ENCODE results near the gene PTPRK. TPM values are rescaled to one million over a fixed set of nuclear protein-coding genes. Genes with fewer than 3 reads are reported as not detected.

The PTPRK gene
- total RNA-seq, 1 experiment from 2014 or later, result 53.8 TPM

DNA sequence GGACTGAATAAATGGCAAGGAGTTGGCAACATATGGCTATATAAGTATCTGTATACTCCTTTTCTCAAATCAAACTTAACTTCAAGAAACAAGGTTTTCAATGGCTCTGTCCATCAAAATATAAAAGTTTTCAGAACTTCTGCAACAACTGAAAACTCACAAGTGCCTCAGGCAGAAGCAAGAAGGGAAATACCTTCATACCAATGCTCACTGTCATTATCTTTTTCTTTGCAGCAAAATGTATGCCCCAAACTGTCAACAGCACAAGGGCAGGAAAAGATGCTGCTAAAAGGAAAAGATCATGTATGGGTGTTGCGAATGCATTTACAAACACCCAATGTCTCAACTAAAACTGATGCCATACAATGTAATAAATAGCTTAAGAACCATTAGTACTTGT, 45.9 kb downstream of the PTPRK start:
- no peak overlapping the region for H3K4me3 ChIP-seq (ENCODE audit: low read length)
- POLR2A ChIA-PET (ENCODE audit: unreplicated experiment), result no interaction called here
- ATAC-seq, result no peak
- H3K4me2 ChIP-seq (ENCODE audit: low read length), result no peak overlapping the region
- no peaks in the 10 kb centered on the region for H3K9me2 ChIP-seq (replicated peaks; ENCODE audit: low read length)
- CTCF ChIA-PET, result no interaction called here
- DNase-seq, result no peak
- intact Hi-C loops (cut with micrococcal nuclease), result no loop called here
- H3K27me3 ChIP-seq (ENCODE audit: low read length), result no peaks in the 10 kb centered on the region
- H3K9me3 ChIP-seq (ENCODE audit: low read length), result no peaks in the 10 kb centered on the region
- H3F3A ChIP-seq (ENCODE audit: low read length, unreplicated experiment), result no peaks in the 10 kb centered on the region
- BruUV-seq (replicated peaks), result no TSS peak
- peaks cover 88% of the 10 kb centered on the region for H3K79me2 ChIP-seq (ENCODE audit: low read length)
- TF ChIP-seq, protein P1, sequence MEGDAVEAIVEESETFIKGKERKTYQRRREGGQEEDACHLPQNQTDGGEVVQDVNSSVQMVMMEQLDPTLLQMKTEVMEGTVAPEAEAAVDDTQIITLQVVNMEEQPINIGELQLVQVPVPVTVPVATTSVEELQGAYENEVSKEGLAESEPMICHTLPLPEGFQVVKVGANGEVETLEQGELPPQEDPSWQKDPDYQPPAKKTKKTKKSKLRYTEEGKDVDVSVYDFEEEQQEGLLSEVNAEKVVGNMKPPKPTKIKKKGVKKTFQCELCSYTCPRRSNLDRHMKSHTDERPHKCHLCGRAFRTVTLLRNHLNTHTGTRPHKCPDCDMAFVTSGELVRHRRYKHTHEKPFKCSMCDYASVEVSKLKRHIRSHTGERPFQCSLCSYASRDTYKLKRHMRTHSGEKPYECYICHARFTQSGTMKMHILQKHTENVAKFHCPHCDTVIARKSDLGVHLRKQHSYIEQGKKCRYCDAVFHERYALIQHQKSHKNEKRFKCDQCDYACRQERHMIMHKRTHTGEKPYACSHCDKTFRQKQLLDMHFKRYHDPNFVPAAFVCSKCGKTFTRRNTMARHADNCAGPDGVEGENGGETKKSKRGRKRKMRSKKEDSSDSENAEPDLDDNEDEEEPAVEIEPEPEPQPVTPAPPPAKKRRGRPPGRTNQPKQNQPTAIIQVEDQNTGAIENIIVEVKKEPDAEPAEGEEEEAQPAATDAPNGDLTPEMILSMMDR (conservative IDR thresholded peaks at IDR 0.05; ENCODE audit: low read depth, low read length), result no peak
- no peak for TF ChIP-seq EZH2phosphoT487 (IDR thresholded peaks at IDR 0.05; ENCODE audit: borderline replicate concordance, low read length)
- no peak for TF ChIP-seq EZH2 (IDR thresholded peaks at IDR 0.05; ENCODE audit: low read length, unreplicated experiment)
- no peaks in the 10 kb centered on the region for H4K20me1 ChIP-seq (ENCODE audit: low read length)
- no peaks in the 10 kb centered on the region for H3K4me1 ChIP-seq (ENCODE audit: insufficient read depth, low read length)
- no peak overlapping the region for H3K27ac ChIP-seq (ENCODE audit: low read length)
- H3K36me3 ChIP-seq (ENCODE audit: low read depth, low read length), result no peaks in the 10 kb centered on the region
- H3K9ac ChIP-seq (ENCODE audit: low read length), result no peak overlapping the region
- H2AFZ ChIP-seq (ENCODE audit: low read length), result no peak overlapping the region

DNA sequence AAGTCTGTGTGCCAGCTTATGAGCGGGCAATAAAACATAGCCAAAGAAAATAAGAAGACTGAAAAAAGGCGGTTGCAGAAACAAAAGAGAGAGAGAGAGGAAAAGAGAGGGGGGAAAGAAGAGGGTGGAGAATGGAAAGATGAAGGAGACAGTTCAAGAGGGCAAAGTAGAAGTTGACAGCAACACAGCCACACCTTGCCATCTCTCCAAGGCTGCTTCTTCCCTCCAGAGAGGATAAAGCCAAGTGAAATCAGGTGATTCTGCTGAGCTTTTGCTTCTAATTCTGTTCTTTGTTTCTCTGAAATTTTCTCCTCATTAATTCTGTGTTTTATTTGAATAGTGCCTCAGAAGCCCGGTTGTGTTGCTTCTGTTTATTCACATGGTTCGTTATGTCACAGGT, 48.5 kb downstream of the PTPRK start:
- TF ChIP-seq EZH2 (IDR thresholded peaks at IDR 0.05; ENCODE audit: low read length, unreplicated experiment) (no peak), EZH2phosphoT487 (IDR thresholded peaks at IDR 0.05; ENCODE audit: borderline replicate concordance, low read length) (no peak)
- TF ChIP-seq, protein P1 (conservative IDR thresholded peaks at IDR 0.05; ENCODE audit: low read depth, low read length), result no peak
- H3K27ac ChIP-seq (ENCODE audit: low read length), result no peak overlapping the region
- no peaks in the 10 kb centered on the region; the same call in 1 of the 2 replicates for H3K4me1 ChIP-seq (ENCODE audit: insufficient read depth, low read length)
- CTCF ChIA-PET, result no interaction called here
- H3K9me2 ChIP-seq (replicated peaks; ENCODE audit: low read length), result no peaks in the 10 kb centered on the region
- no peaks in the 10 kb centered on the region for H4K20me1 ChIP-seq (ENCODE audit: low read length)
- DNase-seq (no peak), ATAC-seq (no peak)
- no TSS peak for BruUV-seq (replicated peaks)
- H3F3A ChIP-seq (ENCODE audit: low read length, unreplicated experiment), result no peaks in the 10 kb centered on the region
- no peak overlapping the region for H3K4me2 ChIP-seq (ENCODE audit: low read length)
- no peaks in the 10 kb centered on the region for H3K36me3 ChIP-seq (ENCODE audit: low read depth, low read length)
- H3K27me3 ChIP-seq (ENCODE audit: low read length), result no peaks in the 10 kb centered on the region
- intact Hi-C loops (cut with micrococcal nuclease), result no loop called here
- peaks cover 87% of the 10 kb centered on the region for H3K79me2 ChIP-seq (ENCODE audit: low read length)
- H3K9me3 ChIP-seq (ENCODE audit: low read length), result no peaks in the 10 kb centered on the region
- POLR2A ChIA-PET (ENCODE audit: unreplicated experiment), result no interaction called here
- H3K9ac ChIP-seq (ENCODE audit: low read length), result no peak overlapping the region
- no peak overlapping the region for H3K4me3 ChIP-seq (ENCODE audit: low read length)
- H2AFZ ChIP-seq (ENCODE audit: low read length), result no peak overlapping the region

DNA sequence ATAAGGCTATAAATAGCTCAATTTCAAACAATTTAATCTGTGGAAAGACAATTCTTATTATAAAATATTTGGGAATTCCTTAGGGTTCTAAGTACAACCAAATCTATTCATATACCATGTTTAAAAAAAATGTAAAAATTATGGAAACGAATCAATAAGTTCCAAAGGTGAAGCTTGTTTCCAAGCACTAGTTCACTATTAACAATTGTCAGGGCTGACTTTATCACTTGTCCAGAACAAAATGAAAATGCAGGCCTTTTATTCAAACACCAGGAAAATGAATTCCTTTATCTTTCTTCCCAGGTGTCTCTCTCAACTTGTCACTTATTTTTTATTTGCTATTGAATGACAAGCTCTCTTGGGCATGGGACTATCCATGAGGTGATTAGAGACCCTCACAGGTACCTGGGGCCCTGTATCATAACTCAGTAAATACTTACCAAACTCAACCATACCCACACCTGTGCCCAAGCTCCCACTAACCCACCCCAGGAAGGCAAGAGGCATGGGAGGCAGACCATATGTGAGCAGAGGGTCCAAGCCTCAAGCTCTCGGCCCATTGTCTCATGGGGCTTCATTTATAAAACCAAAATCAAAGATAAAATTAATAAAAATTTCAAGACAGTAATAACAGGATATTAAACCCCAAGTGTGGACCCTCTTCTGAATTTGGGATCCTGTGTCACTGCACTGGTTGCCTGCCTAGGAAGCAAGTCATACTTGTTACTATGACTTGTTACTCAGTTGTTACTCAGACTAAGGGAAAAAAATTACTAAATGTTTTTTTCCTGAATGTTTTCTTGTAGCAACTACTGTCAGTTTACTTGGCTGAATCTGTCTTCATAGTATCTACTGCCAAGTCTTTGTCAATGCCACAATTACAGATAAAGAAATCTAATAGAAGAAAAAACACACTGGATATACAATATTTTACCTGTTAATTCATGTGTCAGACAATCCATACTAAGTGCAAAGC, 54.7 kb downstream of the PTPRK start:
- H3K4me2 ChIP-seq (ENCODE audit: low read length), result no peak overlapping the region
- no peak overlapping the region for H3K4me3 ChIP-seq (ENCODE audit: low read length)
- POLR2A ChIA-PET (ENCODE audit: unreplicated experiment), result no interaction called here
- peaks cover 12% of the 10 kb centered on the region; the same call in 1 of the 2 replicates for H3K4me1 ChIP-seq (ENCODE audit: insufficient read depth, low read length)
- H4K20me1 ChIP-seq (ENCODE audit: low read length), result no peaks in the 10 kb centered on the region
- intact Hi-C loops (cut with micrococcal nuclease), result no loop called here
- no TSS peak for BruUV-seq (replicated peaks)
- no peaks in the 10 kb centered on the region for H3F3A ChIP-seq (ENCODE audit: low read length, unreplicated experiment)
- H3K27me3 ChIP-seq (ENCODE audit: low read length), result no peaks in the 10 kb centered on the region
- H3K9ac ChIP-seq (ENCODE audit: low read length), result no peak overlapping the region
- no peaks in the 10 kb centered on the region for H3K36me3 ChIP-seq (ENCODE audit: low read depth, low read length)
- no peak for ATAC-seq
- H3K27ac ChIP-seq (ENCODE audit: low read length), result no peak overlapping the region
- TF ChIP-seq EZH2phosphoT487 (IDR thresholded peaks at IDR 0.05; ENCODE audit: borderline replicate concordance, low read length) (no peak), EZH2 (IDR thresholded peaks at IDR 0.05; ENCODE audit: low read length, unreplicated experiment) (no peak)
- TF ChIP-seq, protein P1 (conservative IDR thresholded peaks at IDR 0.05; ENCODE audit: low read depth, low read length), result no peak
- CTCF ChIA-PET, result no interaction called here
- peaks cover 70% of the 10 kb centered on the region for H3K79me2 ChIP-seq (ENCODE audit: low read length)
- no peaks in the 10 kb centered on the region for H3K9me3 ChIP-seq (ENCODE audit: low read length)
- no peak overlapping the region for H2AFZ ChIP-seq (ENCODE audit: low read length)
- DNase-seq, result no peak
- no peaks in the 10 kb centered on the region for H3K9me2 ChIP-seq (replicated peaks; ENCODE audit: low read length)

All from PC-3 (cell line).